Right lobe of liver (tissue), 4 donors: Measurements from ENCODE around the gene SPRED1.

ENCODE experiments used
- POLR2A ChIP-seq: fragments of 450-650 bp; IDR thresholded peaks from one replicate; pipeline ENCODE4 v1.6.1; 2017; ENCODE audit warnings: antibody characterized with exemption, mild to moderate bottlenecking
- TF ChIP-seq, protein P1 (sequence below), 4 donors: fragments of 200-600 bp in 3 of 4; fragments of 450-650 bp in 1 of 4; IDR thresholded peaks; one replicate each; pipeline versions ENCODE4 v1.5.1 to v1.8.0; 2016 to 2022; ENCODE audit warnings: antibody characterized with exemption in 4 of 4, mild to moderate bottlenecking in 2 of 4
- donor health status: DM: no; HTN: no; CAD: no.
- donor health status: DM: no; HTN: no; CAD: no.
- donor health status: DM: no; HTN: yes; CAD: no.

- TF ChIP-seq POLR2A: no peak
- TF ChIP-seq, protein P1, sequence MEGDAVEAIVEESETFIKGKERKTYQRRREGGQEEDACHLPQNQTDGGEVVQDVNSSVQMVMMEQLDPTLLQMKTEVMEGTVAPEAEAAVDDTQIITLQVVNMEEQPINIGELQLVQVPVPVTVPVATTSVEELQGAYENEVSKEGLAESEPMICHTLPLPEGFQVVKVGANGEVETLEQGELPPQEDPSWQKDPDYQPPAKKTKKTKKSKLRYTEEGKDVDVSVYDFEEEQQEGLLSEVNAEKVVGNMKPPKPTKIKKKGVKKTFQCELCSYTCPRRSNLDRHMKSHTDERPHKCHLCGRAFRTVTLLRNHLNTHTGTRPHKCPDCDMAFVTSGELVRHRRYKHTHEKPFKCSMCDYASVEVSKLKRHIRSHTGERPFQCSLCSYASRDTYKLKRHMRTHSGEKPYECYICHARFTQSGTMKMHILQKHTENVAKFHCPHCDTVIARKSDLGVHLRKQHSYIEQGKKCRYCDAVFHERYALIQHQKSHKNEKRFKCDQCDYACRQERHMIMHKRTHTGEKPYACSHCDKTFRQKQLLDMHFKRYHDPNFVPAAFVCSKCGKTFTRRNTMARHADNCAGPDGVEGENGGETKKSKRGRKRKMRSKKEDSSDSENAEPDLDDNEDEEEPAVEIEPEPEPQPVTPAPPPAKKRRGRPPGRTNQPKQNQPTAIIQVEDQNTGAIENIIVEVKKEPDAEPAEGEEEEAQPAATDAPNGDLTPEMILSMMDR (IDR thresholded peaks at IDR 0.05): no peak
Observed at GRCh38 chr15:38299216-38299615, 46.6 kb downstream of the SPRED1 start.
